HEK293 (cell line): ENCODE data around the gene EGFR.

Experiments
- GLI2 ChIP-seq: fragments of 450-650 bp; formaldehyde crosslinking; IDR thresholded peaks from 2 replicates; pipeline ENCODE4; 2017; ENCODE audit warnings: missing biosample characterization, missing genetic modification characterization, low read depth, borderline replicate concordance
- INSM2 ChIP-seq: fragments of 450-650 bp; formaldehyde crosslinking; IDR thresholded peaks from 2 replicates; pipeline ENCODE4 v1.5.1; 2016; ENCODE audit warnings: missing biosample characterization, missing genetic modification characterization
- MZF1 ChIP-seq: fragments of 450-650 bp; formaldehyde crosslinking; IDR thresholded peaks from 2 replicates; pipeline ENCODE4 v1.5.1; 2017; ENCODE audit warnings: missing biosample characterization, missing genetic modification characterization, borderline replicate concordance
- TSHZ1 ChIP-seq: fragments of 450-650 bp; formaldehyde crosslinking; IDR thresholded peaks from 2 replicates; pipeline ENCODE4 v1.5.1; 2016; ENCODE audit warnings: missing biosample characterization, missing genetic modification characterization, borderline replicate concordance
- YY2 ChIP-seq: fragments of 450-650 bp; formaldehyde crosslinking; IDR thresholded peaks from 2 replicates; pipeline ENCODE4 v1.5.1; 2016; ENCODE audit warnings: missing biosample characterization, missing genetic modification characterization
- ZFP41 ChIP-seq: fragments of 450-650 bp; formaldehyde crosslinking; IDR thresholded peaks from 2 replicates; pipeline ENCODE4 v1.5.1; 2016; ENCODE audit warnings: missing biosample characterization, missing genetic modification characterization, borderline replicate concordance
- ZNF10 ChIP-seq: fragments of 450-650 bp; formaldehyde crosslinking; IDR thresholded peaks from 2 replicates; pipeline ENCODE4 v1.5.1; 2017; ENCODE audit warnings: missing biosample characterization, missing genetic modification characterization
- ZNF132 ChIP-seq: fragments of 450-650 bp; formaldehyde crosslinking; IDR thresholded peaks from 2 replicates; pipeline ENCODE4 v1.5.1; 2017; ENCODE audit warnings: missing biosample characterization, missing genetic modification characterization, borderline replicate concordance
- ZNF146 ChIP-seq: fragments of 450-650 bp; formaldehyde crosslinking; IDR thresholded peaks from 2 replicates; pipeline ENCODE4 v1.5.1; 2016; ENCODE audit warnings: missing biosample characterization, missing genetic modification characterization
- ZNF157 ChIP-seq: fragments of 450-650 bp; formaldehyde crosslinking; IDR thresholded peaks from 2 replicates; pipeline ENCODE4 v1.5.1; 2016; ENCODE audit warnings: missing biosample characterization, missing genetic modification characterization
- ZNF19 ChIP-seq: fragments of 450-650 bp; formaldehyde crosslinking; IDR thresholded peaks from 2 replicates; pipeline ENCODE4; 2016; ENCODE audit warnings: missing biosample characterization, missing genetic modification characterization, low read depth
- ZNF211 ChIP-seq: fragments of 450-650 bp; formaldehyde crosslinking; IDR thresholded peaks from 2 replicates; pipeline ENCODE4 v1.5.1; 2016; ENCODE audit warnings: low read depth, missing biosample characterization, missing genetic modification characterization
- ZNF221 ChIP-seq: fragments of 450-650 bp; formaldehyde crosslinking; IDR thresholded peaks from 2 replicates; pipeline ENCODE4 v1.5.1; 2017; ENCODE audit warnings: missing biosample characterization, missing genetic modification characterization, borderline replicate concordance
- ZNF24 ChIP-seq: fragments of 450-650 bp; formaldehyde crosslinking; IDR thresholded peaks from 2 replicates; pipeline ENCODE4 v1.5.1; 2016; ENCODE audit warnings: missing biosample characterization, missing genetic modification characterization
- ZNF354C ChIP-seq: fragments of 450-650 bp; formaldehyde crosslinking; IDR thresholded peaks from 2 replicates; pipeline ENCODE4 v1.5.1; 2016; ENCODE audit warnings: missing biosample characterization, missing genetic modification characterization, low read depth, borderline replicate concordance
- ZNF391 ChIP-seq: fragments of 450-650 bp; formaldehyde crosslinking; IDR thresholded peaks from 2 replicates; pipeline ENCODE4 v1.5.1; 2016; ENCODE audit warnings: low read depth, missing biosample characterization, missing genetic modification characterization, borderline replicate concordance
- ZNF510 ChIP-seq: fragments of 450-650 bp; formaldehyde crosslinking; IDR thresholded peaks from 2 replicates; pipeline ENCODE4 v1.5.1; 2018; ENCODE audit warnings: mild to moderate bottlenecking, missing genetic modification characterization, missing biosample characterization; ENCODE audit not compliant: insufficient replicate concordance
- ZNF514 ChIP-seq: fragments of 450-650 bp; formaldehyde crosslinking; IDR thresholded peaks from 2 replicates; pipeline ENCODE4 v1.5.1; 2016; ENCODE audit warnings: missing biosample characterization, missing genetic modification characterization
- ZNF600 ChIP-seq: fragments of 450-650 bp; formaldehyde crosslinking; IDR thresholded peaks from 2 replicates; pipeline ENCODE4 v1.5.1; 2016; ENCODE audit warnings: missing biosample characterization, missing genetic modification characterization
- ZNF629 ChIP-seq: fragments of 450-650 bp; formaldehyde crosslinking; IDR thresholded peaks from 2 replicates; pipeline ENCODE4 v1.5.1; 2017; ENCODE audit warnings: missing biosample characterization, missing genetic modification characterization
- ZNF660 ChIP-seq: fragments of 450-650 bp; IDR thresholded peaks from 2 replicates; pipeline ENCODE4 v1.5.1; 2018; ENCODE audit warnings: missing biosample characterization, mild to moderate bottlenecking, missing genetic modification characterization
- ZNF664 ChIP-seq: fragments of 450-650 bp; formaldehyde crosslinking; IDR thresholded peaks from 2 replicates; pipeline ENCODE4 v1.5.1; 2016; ENCODE audit warnings: missing biosample characterization, missing genetic modification characterization
- ZNF707 ChIP-seq: fragments of 450-650 bp; formaldehyde crosslinking; IDR thresholded peaks from 2 replicates; pipeline ENCODE4 v1.5.1; 2016; ENCODE audit warnings: missing biosample characterization, missing genetic modification characterization
- ZNF76 ChIP-seq: fragments of 450-650 bp; formaldehyde crosslinking; IDR thresholded peaks from 2 replicates; pipeline ENCODE4; 2016; ENCODE audit warnings: low read depth, missing biosample characterization, missing genetic modification characterization, borderline replicate concordance
- ZNF791 ChIP-seq: fragments of 450-650 bp; formaldehyde crosslinking; IDR thresholded peaks from 2 replicates; pipeline ENCODE4 v1.5.1; 2016; ENCODE audit warnings: missing biosample characterization, missing genetic modification characterization
- ZNF792 ChIP-seq: fragments of 450-650 bp; formaldehyde crosslinking; IDR thresholded peaks from 2 replicates; pipeline ENCODE4 v1.5.1; 2016; ENCODE audit warnings: missing biosample characterization, missing genetic modification characterization
- ZNF843 ChIP-seq: fragments of 450-650 bp; formaldehyde crosslinking; IDR thresholded peaks from 2 replicates; pipeline ENCODE4 v1.5.1; 2016; ENCODE audit warnings: missing biosample characterization, missing genetic modification characterization
- TF ChIP-seq, protein P1 (sequence below): fragments of 450-650 bp; formaldehyde crosslinking; IDR thresholded peaks from 2 replicates; pipeline ENCODE4 v1.5.1; 2016; ENCODE audit warnings: missing biosample characterization, missing genetic modification characterization
- TF ChIP-seq, protein P2 (sequence below): fragments of 450-650 bp; formaldehyde crosslinking; IDR thresholded peaks from 2 replicates; pipeline ENCODE4 v1.5.0; 2017; ENCODE audit warnings: missing biosample characterization, missing genetic modification characterization, borderline replicate concordance
- TF ChIP-seq, protein P3 (sequence below): fragments of 450-650 bp; formaldehyde crosslinking; IDR thresholded peaks from 2 replicates; pipeline ENCODE4 v1.5.1; 2017; ENCODE audit warnings: missing biosample characterization, mild to moderate bottlenecking, missing genetic modification characterization, moderate library complexity

EGFR gene

DNA sequence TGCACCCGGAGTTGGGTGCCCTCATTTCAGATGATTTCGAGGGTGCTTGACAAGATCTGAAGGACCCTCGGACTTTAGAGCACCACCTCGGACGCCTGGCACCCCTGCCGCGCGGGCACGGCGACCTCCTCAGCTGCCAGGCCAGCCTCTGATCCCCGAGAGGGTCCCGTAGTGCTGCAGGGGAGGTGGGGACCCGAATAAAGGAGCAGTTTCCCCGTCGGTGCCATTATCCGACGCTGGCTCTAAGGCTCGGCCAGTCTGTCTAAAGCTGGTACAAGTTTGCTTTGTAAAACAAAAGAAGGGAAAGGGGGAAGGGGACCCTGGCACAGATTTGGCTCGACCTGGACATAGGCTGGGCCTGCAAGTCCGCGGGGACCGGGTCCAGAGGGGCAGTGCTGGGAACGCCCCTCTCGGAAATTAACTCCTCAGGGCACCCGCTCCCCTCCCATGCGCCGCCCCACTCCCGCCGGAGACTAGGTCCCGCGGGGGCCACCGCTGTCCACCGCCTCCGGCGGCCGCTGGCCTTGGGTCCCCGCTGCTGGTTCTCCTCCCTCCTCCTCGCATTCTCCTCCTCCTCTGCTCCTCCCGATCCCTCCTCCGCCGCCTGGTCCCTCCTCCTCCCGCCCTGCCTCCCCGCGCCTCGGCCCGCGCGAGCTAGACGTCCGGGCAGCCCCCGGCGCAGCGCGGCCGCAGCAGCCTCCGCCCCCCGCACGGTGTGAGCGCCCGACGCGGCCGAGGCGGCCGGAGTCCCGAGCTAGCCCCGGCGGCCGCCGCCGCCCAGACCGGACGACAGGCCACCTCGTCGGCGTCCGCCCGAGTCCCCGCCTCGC is at the start of gene EGFR (continued):
- TF ChIP-seq, protein P1, sequence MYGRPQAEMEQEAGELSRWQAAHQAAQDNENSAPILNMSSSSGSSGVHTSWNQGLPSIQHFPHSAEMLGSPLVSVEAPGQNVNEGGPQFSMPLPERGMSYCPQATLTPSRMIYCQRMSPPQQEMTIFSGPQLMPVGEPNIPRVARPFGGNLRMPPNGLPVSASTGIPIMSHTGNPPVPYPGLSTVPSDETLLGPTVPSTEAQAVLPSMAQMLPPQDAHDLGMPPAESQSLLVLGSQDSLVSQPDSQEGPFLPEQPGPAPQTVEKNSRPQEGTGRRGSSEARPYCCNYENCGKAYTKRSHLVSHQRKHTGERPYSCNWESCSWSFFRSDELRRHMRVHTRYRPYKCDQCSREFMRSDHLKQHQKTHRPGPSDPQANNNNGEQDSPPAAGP (tag by site-specific recombination), result no peak
- TF ChIP-seq ZNF221 (tag by site-specific recombination) (no peak), ZNF211 (tag by site-specific recombination) (no peak), TSHZ1 (no peak), ZNF146 (no peak), YY2 (tag by site-specific recombination) (no peak), ZNF354C (tag by site-specific recombination) (no peak), ZNF664 (no peak), ZNF157 (tag by site-specific recombination) (no peak), ZNF132 (tag by site-specific recombination) (no peak), ZNF10 (tag by site-specific recombination) (no peak), ZNF600 (tag by site-specific recombination) (no peak), ZNF19 (tag by site-specific recombination) (no peak), ZNF660 (tag by site-specific recombination) (no peak), GLI2 (tag by site-specific recombination) (no peak), ZFP41 (tag by site-specific recombination) (no peak), ZNF391 (tag by site-specific recombination) (no peak), MZF1 (tag by site-specific recombination) (no peak), ZNF791 (no peak), ZNF843 (tag by site-specific recombination) (no peak), ZNF510 (no peak), ZNF792 (tag by site-specific recombination) (no peak), ZNF514 (tag by site-specific recombination) (no peak), ZNF76 (tag by site-specific recombination) (no peak), INSM2 (tag by site-specific recombination) (no peak), ZNF24 (tag by site-specific recombination) (no peak), ZNF629 (tag by site-specific recombination) (no peak), ZNF707 (tag by site-specific recombination) (no peak)
- TF ChIP-seq, protein P2, sequence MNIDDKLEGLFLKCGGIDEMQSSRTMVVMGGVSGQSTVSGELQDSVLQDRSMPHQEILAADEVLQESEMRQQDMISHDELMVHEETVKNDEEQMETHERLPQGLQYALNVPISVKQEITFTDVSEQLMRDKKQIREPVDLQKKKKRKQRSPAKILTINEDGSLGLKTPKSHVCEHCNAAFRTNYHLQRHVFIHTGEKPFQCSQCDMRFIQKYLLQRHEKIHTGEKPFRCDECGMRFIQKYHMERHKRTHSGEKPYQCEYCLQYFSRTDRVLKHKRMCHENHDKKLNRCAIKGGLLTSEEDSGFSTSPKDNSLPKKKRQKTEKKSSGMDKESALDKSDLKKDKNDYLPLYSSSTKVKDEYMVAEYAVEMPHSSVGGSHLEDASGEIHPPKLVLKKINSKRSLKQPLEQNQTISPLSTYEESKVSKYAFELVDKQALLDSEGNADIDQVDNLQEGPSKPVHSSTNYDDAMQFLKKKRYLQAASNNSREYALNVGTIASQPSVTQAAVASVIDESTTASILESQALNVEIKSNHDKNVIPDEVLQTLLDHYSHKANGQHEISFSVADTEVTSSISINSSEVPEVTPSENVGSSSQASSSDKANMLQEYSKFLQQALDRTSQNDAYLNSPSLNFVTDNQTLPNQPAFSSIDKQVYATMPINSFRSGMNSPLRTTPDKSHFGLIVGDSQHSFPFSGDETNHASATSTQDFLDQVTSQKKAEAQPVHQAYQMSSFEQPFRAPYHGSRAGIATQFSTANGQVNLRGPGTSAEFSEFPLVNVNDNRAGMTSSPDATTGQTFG (tag by site-specific recombination), result no peak
- TF ChIP-seq, protein P3, sequence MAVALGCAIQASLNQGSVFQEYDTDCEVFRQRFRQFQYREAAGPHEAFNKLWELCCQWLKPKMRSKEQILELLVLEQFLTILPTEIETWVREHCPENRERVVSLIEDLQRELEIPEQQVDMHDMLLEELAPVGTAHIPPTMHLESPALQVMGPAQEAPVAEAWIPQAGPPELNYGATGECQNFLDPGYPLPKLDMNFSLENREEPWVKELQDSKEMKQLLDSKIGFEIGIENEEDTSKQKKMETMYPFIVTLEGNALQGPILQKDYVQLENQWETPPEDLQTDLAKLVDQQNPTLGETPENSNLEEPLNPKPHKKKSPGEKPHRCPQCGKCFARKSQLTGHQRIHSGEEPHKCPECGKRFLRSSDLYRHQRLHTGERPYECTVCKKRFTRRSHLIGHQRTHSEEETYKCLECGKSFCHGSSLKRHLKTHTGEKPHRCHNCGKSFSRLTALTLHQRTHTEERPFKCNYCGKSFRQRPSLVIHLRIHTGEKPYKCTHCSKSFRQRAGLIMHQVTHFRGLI, result no peak
